B cell (primary cell): ENCODE results near the gene ZNF724.

ENCODE experiments used
- CTCF ChIP-seq: fragments of 200-600 bp; IDR thresholded peaks from one replicate; pipeline ENCODE4 v1.8.0; 2022; ENCODE audit warnings: antibody characterized with exemption, mild to moderate bottlenecking
- EZH2 ChIP-seq: IDR thresholded peaks from 2 replicates; pipeline ENCODE4 v1.6.1; 2012; ENCODE audit warnings: borderline replicate concordance, low read depth, mild to moderate bottlenecking, moderate library complexity, low read length; ENCODE audit not compliant: insufficient read depth, poor library complexity, severe bottlenecking

- TF ChIP-seq CTCF: no peak
- no peak for TF ChIP-seq EZH2
These were observed 10.8 kb upstream of the ZNF724 start for GRCh38 chr19:23260956-23261355.
